Mesenchymal stem cell (in vitro differentiated cells and primary cell): ENCODE results near the gene SEC24A. TPM values are rescaled to one million over a fixed set of nuclear protein-coding genes. Genes with fewer than 3 reads are reported as not detected.
A peak's percentile ranks its signal among the peaks of the same experiment; 100 is the strongest.
"Not testable (repeated sequence)": the region's sequence is repeated elsewhere in the genome, so short reads cannot be mapped to it uniquely, and the experiment has no call there.

Experiments
- DNase-seq: peaks from one replicate; pipeline ENCODE4 v3.0.0-alpha.2; 2013
- H2AFZ ChIP-seq: one replicate; pipeline ENCODE4 v1.6.1; 2013; ENCODE audit warnings: low read depth, mild to moderate bottlenecking, control low read depth, inconsistent platforms, low read length, moderate library complexity
- H2AK5ac ChIP-seq: 2 replicates; pipeline ENCODE4 v1.6.1; 2013; ENCODE audit warnings: low read length, moderate library complexity, mild to moderate bottlenecking, inconsistent platforms; ENCODE audit not compliant: severe bottlenecking
- H2BK120ac ChIP-seq: one replicate; pipeline ENCODE4 v1.6.1; 2013; ENCODE audit warnings: low read depth, mild to moderate bottlenecking, inconsistent platforms, low read length, moderate library complexity
- H2BK12ac ChIP-seq, 2 experiments: one replicate each; pipeline ENCODE4 v1.6.1; 2013; ENCODE audit warnings: inconsistent platforms in 2 of 2, low read length in 2 of 2, mild to moderate bottlenecking in 2 of 2, moderate library complexity in 2 of 2, control low read depth in 1 of 2
- H2BK15ac ChIP-seq: one replicate; pipeline ENCODE4 v1.6.1; 2013; ENCODE audit warnings: mild to moderate bottlenecking, low read depth, inconsistent platforms; ENCODE audit not compliant: poor library complexity, severe bottlenecking
- H2BK5ac ChIP-seq: 2 replicates; pipeline ENCODE4 v1.6.1; 2013; ENCODE audit warnings: low read depth, mild to moderate bottlenecking, low read length, control low read depth, inconsistent platforms; ENCODE audit not compliant: poor library complexity, severe bottlenecking
- H3K14ac ChIP-seq, 2 experiments: one replicate each; pipeline ENCODE4 v1.6.1; 2013; ENCODE audit warnings: inconsistent platforms in 2 of 2, low read length in 2 of 2, control low read depth in 1 of 2, mild to moderate bottlenecking in 1 of 2, moderate library complexity in 1 of 2
- H3K18ac ChIP-seq, 2 experiments: one replicate each; pipeline ENCODE4 v1.6.1; 2013; ENCODE audit warnings: inconsistent platforms in 2 of 2, low read length in 2 of 2, control low read depth in 1 of 2, low read depth in 1 of 2, mild to moderate bottlenecking in 1 of 2
- H3K23ac ChIP-seq, 2 experiments: one replicate each; pipeline ENCODE4 v1.6.1; 2013; ENCODE audit warnings: inconsistent platforms in 2 of 2, low read length in 2 of 2, mild to moderate bottlenecking in 2 of 2, moderate library complexity in 2 of 2, control low read depth in 1 of 2
- H3K27ac ChIP-seq: 2 replicates; pipeline ENCODE4 v1.5.1; 2013; ENCODE audit warnings: mild to moderate bottlenecking, moderate library complexity, low read length, control low read depth, inconsistent platforms; ENCODE audit not compliant: poor library complexity, severe bottlenecking
- H3K27me3 ChIP-seq, 2 experiments: 2 replicates each; pipeline versions ENCODE4 v1.6.1 to v1.7.0; 2013; ENCODE audit warnings: low read length in 2 of 2, mild to moderate bottlenecking in 2 of 2, moderate library complexity in 2 of 2, control low read depth in 1 of 2, inconsistent platforms in 1 of 2; ENCODE audit not compliant: control insufficient read depth in 1 of 2, insufficient read depth in 1 of 2
- H3K36me3 ChIP-seq, 2 experiments: 2 replicates each; pipeline versions ENCODE4 v1.6.1 to v1.7.0; 2013; ENCODE audit warnings: low read length in 2 of 2, control low read depth in 1 of 2, inconsistent platforms in 1 of 2, low read depth in 1 of 2, mild to moderate bottlenecking in 1 of 2; ENCODE audit not compliant: insufficient read depth in 2 of 2, control insufficient read depth in 1 of 2
- H3K4ac ChIP-seq, 2 experiments: one replicate each; pipeline ENCODE4 v1.6.1; 2013; ENCODE audit warnings: inconsistent platforms in 2 of 2, low read length in 2 of 2, mild to moderate bottlenecking in 2 of 2, moderate library complexity in 2 of 2, control low read depth in 1 of 2, low read depth in 1 of 2
- H3K4me1 ChIP-seq: 2 replicates; pipeline ENCODE4 v1.6.1; 2013; ENCODE audit warnings: low read depth, low read length, control low read depth; ENCODE audit not compliant: control insufficient read depth, insufficient read depth
- H3K4me2 ChIP-seq: 2 replicates; pipeline ENCODE4 v1.6.1; 2013; ENCODE audit warnings: low read length, mild to moderate bottlenecking, inconsistent platforms; ENCODE audit not compliant: poor library complexity, severe bottlenecking
- H3K4me3 ChIP-seq, 2 experiments: 2 replicates each; pipeline versions ENCODE4 v1.5.1 to v1.7.0; 2013; ENCODE audit warnings: low read length in 2 of 2, mild to moderate bottlenecking in 2 of 2, control low read depth in 1 of 2, low read depth in 1 of 2; ENCODE audit not compliant: insufficient read depth in 1 of 2
- H3K79me1 ChIP-seq: replicated peaks from 2 replicates; pipeline ENCODE4 v1.6.1; 2013; ENCODE audit warnings: mild to moderate bottlenecking, control low read depth, low read length, inconsistent platforms; ENCODE audit not compliant: poor library complexity, severe bottlenecking
- H3K9ac ChIP-seq: 2 replicates; pipeline ENCODE4 v1.7.0; 2013; ENCODE audit warnings: mild to moderate bottlenecking, low read length, moderate library complexity
- H3K9me3 ChIP-seq: 2 replicates; pipeline ENCODE4 v1.7.0; 2013; ENCODE audit warnings: mild to moderate bottlenecking, low read length; ENCODE audit not compliant: control insufficient read depth
- H4K8ac ChIP-seq: one replicate; pipeline ENCODE4 v1.6.1; 2013; ENCODE audit warnings: inconsistent platforms, mild to moderate bottlenecking, low read length, moderate library complexity
- H4K91ac ChIP-seq: one replicate; pipeline ENCODE4 v1.6.1; 2013; ENCODE audit warnings: mild to moderate bottlenecking, low read length, inconsistent platforms
- WGBS: methylation state at CpG from one replicate; pipeline ENCODE4 v1.1.7; 2013; ENCODE audit warnings: mixed read lengths; 5-methylcytosine and 5-hydroxymethylcytosine counted together
- polyA plus RNA-seq, 2 experiments: library from polyadenylated mRNA; stranded (reverse); fragments of 200-250 nt; gene quantifications; one replicate each; pipeline ENCODE4 v1.2.3, GENCODE V29; 2013

Gene SEC24A
- polyA plus RNA-seq (2013, experiment 1 of 2), result 30.7 TPM
- 31.3 TPM for polyA plus RNA-seq (2013, experiment 2 of 2)

GRCh38 chr5:134648425-134649162 is at the start of gene SEC24A:
TSS of gene SEC24A (plus strand) at chr5:134648785. CDS start at chr5:134649077, 292 bp downstream.
- peak within 1 kb of the TSS; percentile 89 for H2AFZ ChIP-seq
- H2BK12ac ChIP-seq, result peak within 1 kb of the TSS in 1 of 2 experiments; percentile 88
- peak within 1 kb of the TSS in 1 of 2 experiments; percentile 100 for H3K23ac ChIP-seq
- H3K14ac ChIP-seq, result peak within 1 kb of the TSS in 1 of 2 experiments; percentile 100
- peak within 1 kb of the TSS; percentile 91 for H4K91ac ChIP-seq
- H4K8ac ChIP-seq, result peak within 1 kb of the TSS; percentile 97
- H3K9me3 ChIP-seq, result no peaks in the 10 kb centered on the region
- H3K36me3 ChIP-seq, result peaks cover 0 to 7% of the 10 kb centered on the region in 2 experiments
- peak; percentile 94 for DNase-seq
- H2BK5ac ChIP-seq, result peak within 1 kb of the TSS; percentile 93
- H3K4ac ChIP-seq, result peak within 1 kb of the TSS; percentile 89 to 100
- peak within 1 kb of the TSS; percentile 99 for H3K27ac ChIP-seq
- no peaks in the 10 kb centered on the region for H3K79me1 ChIP-seq
- no peaks in the 10 kb centered on the region for H3K27me3 ChIP-seq
- peak within 1 kb of the TSS; percentile 97 to 100 for H3K18ac ChIP-seq
- H2AK5ac ChIP-seq, result peak within 1 kb of the TSS; percentile 81
- H3K4me3 ChIP-seq, result peak within 1 kb of the TSS; percentile 96 to 99
- H3K4me2 ChIP-seq, result peak within 1 kb of the TSS; percentile 83
- no peak within 1 kb of the TSS for H2BK15ac ChIP-seq
- peak within 1 kb of the TSS; percentile 100 for H3K9ac ChIP-seq
- peak within 1 kb of the TSS; percentile 52 for H2BK120ac ChIP-seq
- WGBS, result under 1% methylated on average over 69 of the region's 69 CpGs
- H3K4me1 ChIP-seq, result peaks cover 3% of the 10 kb centered on the region

GRCh38 chr5:134599820-134600219 is 48.8 kb upstream of the SEC24A start:
- not testable (repeated sequence) for H3K4ac ChIP-seq, H2AK5ac ChIP-seq, H2BK5ac ChIP-seq, H3K4me1 ChIP-seq, H2AFZ ChIP-seq, H2BK120ac ChIP-seq, H2BK15ac ChIP-seq, H3K18ac ChIP-seq, H4K91ac ChIP-seq, H3K14ac ChIP-seq, H2BK12ac ChIP-seq, H3K79me1 ChIP-seq, H3K9me3 ChIP-seq, H3K9ac ChIP-seq, H3K4me2 ChIP-seq, H4K8ac ChIP-seq, H3K27me3 ChIP-seq, H3K4me3 ChIP-seq, H3K23ac ChIP-seq, DNase-seq, H3K27ac ChIP-seq
- 100% methylated on average over 2 of the region's 3 CpGs for WGBS
- H3K36me3 ChIP-seq, result peaks cover 2 to 19% of the 10 kb centered on the region in 2 experiments

GRCh38 chr5:134600600-134600999 is 48.0 kb upstream of the SEC24A start:
- H2BK120ac ChIP-seq, result no peak overlapping the region
- H3K9me3 ChIP-seq, result no peaks in the 10 kb centered on the region
- H3K4me2 ChIP-seq, result no peak overlapping the region
- no peak overlapping the region for H3K14ac ChIP-seq
- DNase-seq, result peak; percentile 37
- H2BK5ac ChIP-seq, result no peak overlapping the region
- H3K27ac ChIP-seq, result no peak overlapping the region
- no peak overlapping the region for H2AK5ac ChIP-seq
- H3K27me3 ChIP-seq, result no peaks in the 10 kb centered on the region
- H4K91ac ChIP-seq, result no peak overlapping the region
- H3K4ac ChIP-seq, result no peak overlapping the region
- H3K4me1 ChIP-seq, result no peaks in the 10 kb centered on the region
- peaks cover 2 to 27% of the 10 kb centered on the region in 2 experiments for H3K36me3 ChIP-seq
- no peak overlapping the region for H2BK12ac ChIP-seq
- H3K4me3 ChIP-seq, result no peak overlapping the region
- H3K18ac ChIP-seq, result no peak overlapping the region
- H3K9ac ChIP-seq, result no peak overlapping the region
- no peak overlapping the region for H4K8ac ChIP-seq
- no peak overlapping the region for H3K23ac ChIP-seq
- H2AFZ ChIP-seq, result no peak overlapping the region
- H3K79me1 ChIP-seq, result peaks cover 2% of the 10 kb centered on the region
- no peak overlapping the region for H2BK15ac ChIP-seq
- WGBS, result 100% methylated on average over 1 of the region's 3 CpGs

GRCh38 chr5:134603059-134603458 is 45.5 kb upstream of the SEC24A start:
- Histone ChIP-seq H3K79me1 (peaks cover 7% of the 10 kb centered on the region), H4K8ac (no peak overlapping the region), H2BK15ac (no peak overlapping the region), H3K9ac (no peak overlapping the region), H2AFZ (no peak overlapping the region), H3K27me3 (no peaks in the 10 kb centered on the region), H3K4ac (no peak overlapping the region), H2BK12ac (no peak overlapping the region), H3K18ac (no peak overlapping the region), H3K4me2 (no peak overlapping the region), H3K27ac (no peak overlapping the region), H2BK120ac (no peak overlapping the region), H4K91ac (no peak overlapping the region), H3K9me3 (no peaks in the 10 kb centered on the region), H2AK5ac (no peak overlapping the region), H3K23ac (no peak overlapping the region), H3K36me3 (peaks cover 2 to 49% of the 10 kb centered on the region in 2 experiments), H3K4me3 (no peak overlapping the region), H3K14ac (no peak overlapping the region), H2BK5ac (no peak overlapping the region), H3K4me1 (no peaks in the 10 kb centered on the region)
- peak; percentile 31 for DNase-seq
- 9% methylated on average over 1 of the region's 1 CpG for WGBS
